GM18870 (cell line): ENCODE results near the gene IST1.
"Not testable (repeated sequence)": the region's sequence is repeated elsewhere in the genome, so short reads cannot be mapped to it uniquely, and the experiment has no call there.

Experiments
- ATAC-seq: cut with Tn5 transposase; IDR thresholded peaks from one replicate; pipeline ENCODE4 v1.9.1; 2021; ENCODE audit warnings: moderate library complexity; ENCODE audit not compliant: unreplicated experiment

The IST1 gene

DNA sequence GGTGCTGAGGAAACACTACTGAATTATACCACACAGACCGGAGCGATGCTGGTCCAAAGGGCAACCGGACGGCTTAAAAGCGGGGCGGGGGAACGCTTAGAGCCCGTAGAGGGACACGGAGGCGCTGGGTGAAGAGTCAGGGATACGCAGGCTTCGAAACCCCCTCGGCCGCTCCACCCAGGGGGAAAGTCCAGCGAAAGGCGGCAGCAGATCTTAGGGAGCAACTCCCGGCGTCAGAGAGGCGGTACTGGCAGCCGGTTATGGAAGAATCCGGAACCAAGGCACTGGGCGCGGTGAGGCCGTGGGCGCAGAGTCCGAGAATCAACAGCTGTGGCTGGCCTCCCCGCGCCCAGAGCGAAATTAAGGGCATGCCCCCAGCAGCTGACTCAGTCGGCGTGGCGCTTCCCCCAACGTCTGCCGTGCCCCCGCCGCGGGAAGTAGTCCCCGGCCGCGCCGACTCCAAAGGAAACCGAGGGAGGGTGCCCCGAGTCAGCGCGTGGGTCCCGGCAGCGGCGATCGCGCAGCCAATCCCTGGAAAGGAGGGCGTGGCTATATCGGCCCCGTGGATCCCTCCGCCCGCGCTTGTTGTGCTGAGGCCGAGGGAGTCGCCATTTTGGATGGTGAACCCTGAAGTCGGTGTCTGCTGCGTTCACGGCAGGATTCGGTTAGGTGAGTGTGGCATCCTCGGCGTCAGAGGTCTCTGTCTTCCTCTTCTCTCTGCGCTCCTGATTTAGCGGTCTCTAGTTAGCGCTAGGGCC is at the start of gene IST1:
IST1 (plus strand) TSS at position 611 of the 758 bp plus-strand sequence. CDS start 20,110 bp downstream, outside the sequence.
- ATAC-seq = peak; percentile 71

DNA sequence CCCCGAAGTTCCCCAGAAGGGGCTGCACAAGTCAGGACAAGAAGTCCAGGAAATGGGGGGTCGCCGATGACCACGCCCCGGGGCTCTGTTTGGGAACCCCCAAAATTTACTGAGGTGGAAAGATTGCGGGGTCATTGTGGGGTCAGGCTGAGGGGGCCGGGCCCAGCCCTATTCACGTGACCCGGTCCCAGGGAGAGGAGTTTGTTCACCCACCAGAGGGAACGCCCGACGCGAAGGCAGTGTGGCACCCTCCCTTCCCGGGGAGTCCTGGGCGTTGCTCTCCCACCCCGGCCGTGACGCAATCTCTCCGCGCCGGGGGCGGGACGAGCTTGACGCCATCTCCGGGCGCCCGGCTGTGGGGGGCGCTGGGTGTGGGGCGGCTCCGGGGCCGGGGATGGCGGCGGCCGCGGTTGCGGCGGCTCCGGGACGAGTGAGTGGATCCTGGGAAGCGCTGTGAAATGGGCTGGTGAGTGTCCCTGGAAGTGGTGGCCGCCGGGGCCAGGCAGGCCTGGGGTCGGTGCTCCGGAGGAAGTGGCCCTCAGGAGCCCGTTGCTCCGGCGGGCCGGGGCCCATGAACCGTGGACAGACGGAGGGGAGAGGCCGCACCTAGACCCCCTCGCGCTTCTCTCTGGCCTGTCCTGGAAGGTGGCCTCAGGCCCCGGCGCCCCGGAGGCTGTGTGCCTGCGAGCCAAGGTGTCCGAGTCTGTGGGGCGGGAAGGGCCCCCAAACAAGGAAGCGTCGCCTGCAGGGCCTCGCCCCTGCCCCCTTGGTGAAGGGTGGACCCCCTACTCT is 49.5 kb upstream of the IST1 start, which contains the start of gene ATXN1L:
ATXN1L (plus strand) TSS at position 338 of the 792 bp plus-strand sequence. CDS start 3,765 bp downstream, outside the sequence.
- ATAC-seq = peak; percentile 59

DNA sequence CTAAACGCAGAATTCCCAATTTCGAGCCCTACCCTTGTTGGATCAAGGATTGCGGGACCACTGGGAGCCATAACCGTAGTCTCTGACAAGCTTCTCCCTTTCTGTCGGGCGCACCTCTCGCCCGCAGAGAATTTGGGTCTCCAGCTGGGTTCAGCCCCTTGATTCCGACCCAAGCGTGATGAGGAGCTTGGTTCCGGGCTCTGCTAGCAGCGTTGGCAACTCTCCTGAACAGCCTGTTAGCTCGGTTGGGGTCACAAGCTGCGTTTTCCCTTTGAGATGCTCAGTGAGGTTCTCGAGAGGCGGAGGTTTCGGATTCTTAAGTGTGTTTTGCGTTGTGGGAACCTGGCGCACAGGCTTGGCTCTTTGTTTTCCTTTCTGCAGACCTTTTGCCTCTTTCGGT is 48.9 kb upstream of the IST1 start:
- no peak for ATAC-seq

GRCh38 chr16:71847096-71847495 is 48.2 kb upstream of the IST1 start:
- ATAC-seq = no peak

DNA sequence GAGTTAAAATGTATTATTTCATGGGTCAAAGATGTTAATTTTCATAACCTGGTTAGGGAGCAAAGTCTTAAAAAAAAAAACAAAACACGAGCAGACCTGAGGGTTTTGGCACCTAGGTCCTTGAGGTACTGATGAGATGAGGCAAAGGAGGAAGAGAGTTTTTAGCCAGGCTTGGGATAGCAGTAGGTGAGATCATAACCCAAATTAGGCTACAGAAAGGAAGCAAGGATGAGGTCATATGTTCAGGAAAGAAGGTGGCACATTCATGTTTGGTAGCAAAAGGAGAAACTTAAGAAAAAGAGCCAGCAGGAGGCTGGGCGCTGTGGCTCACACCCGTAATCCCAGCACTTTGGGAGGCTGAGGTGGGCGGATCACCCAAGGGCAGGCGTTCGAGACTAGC is 46.7 kb upstream of the IST1 start:
- ATAC-seq = no peak

DNA sequence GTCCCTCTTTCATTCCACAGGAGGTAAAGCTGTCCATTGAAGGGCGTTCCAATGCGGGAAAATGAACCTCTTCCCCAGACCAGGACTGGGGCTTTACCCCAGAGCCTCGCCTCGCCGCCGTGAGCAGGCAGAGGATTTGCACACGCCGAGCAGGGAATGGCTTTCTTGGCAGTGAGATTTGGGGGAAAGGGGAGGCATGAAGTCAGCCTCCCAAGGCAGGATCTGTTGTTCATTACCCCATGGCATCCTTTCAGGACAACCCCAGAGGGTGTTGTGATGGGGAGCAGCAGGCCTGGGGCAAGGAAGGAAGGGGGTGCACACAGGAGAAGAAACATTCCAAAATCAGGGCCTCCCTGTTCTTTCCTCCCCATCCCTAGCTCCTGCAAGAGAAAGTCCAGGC is 43.6 kb upstream of the IST1 start:
- no peak for ATAC-seq

DNA sequence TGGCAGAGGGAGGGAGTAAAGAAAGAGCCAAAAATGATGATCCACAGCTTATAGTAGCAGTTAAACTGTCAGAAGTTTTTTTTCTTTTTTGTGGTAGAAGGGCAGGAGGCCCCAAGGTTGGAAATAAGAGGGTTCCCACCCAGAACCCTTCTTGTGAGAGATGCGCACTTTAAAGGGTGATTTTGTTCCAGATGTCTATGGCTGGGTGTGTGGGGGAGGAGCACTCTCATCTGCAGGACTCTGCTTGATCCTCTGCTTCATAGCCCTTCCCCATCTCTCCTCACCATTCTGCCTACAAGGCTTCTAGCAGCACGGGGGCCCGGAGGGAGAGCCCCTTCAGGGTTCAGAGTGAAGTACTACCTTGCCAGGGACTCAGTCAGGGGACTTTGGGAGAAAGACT is 43.2 kb upstream of the IST1 start:
- no peak for ATAC-seq

DNA sequence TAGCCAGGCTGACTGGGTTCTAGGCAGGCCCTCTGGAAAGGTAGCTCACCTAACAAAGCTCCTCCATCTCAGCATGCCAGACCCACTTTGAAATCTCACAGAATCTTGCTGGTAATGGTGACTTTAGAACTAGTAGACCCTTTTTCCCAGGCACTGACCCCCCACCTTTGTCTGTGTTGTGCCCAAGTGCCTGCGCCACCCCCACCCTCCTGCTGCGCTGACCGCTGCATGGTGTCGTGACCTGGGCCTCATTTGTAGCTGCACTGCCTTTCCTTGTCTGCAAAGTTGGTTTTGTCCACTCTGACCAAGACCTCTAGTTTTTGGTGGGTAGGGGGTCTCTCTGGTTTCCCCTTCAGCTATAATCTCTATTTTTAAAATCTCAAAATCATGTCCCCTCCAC is 42.8 kb upstream of the IST1 start:
- ATAC-seq = no peak

GRCh38 chr16:71853413-71853812 is 41.9 kb upstream of the IST1 start:
- ATAC-seq = no peak

DNA sequence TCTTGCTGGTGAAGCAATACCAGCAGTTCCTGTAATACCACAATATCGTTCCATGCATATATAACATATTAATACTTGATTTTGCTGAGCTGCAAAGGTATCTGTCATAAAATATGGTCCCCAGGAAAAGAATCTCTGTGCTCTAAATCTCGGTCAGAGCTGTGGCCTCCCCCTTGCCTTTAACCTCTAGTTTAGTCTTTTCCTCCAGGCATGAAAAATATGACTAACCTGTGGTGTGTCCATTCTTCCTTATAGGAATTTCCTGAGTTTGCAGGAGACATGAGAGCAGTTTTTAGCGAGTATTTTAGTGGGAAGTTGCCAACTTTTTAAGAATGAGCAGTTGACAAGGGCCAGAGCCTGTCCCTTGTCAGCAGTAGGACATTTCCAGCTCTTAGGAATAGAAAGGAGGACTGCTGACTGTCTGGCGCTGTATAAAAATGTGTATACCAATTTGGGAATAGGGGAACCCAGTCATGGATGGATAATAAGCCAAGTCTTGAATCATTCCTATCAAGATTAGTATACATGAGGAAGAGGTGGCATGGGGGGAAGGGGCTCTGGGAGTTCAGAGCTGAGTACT is 40.9 kb upstream of the IST1 start:
- no peak for ATAC-seq

- ATAC-seq = no peak
Observed at GRCh38 chr16:71855937-71856662, 39.2 kb upstream of the IST1 start.

- no peak for ATAC-seq
Observed at GRCh38 chr16:71859762-71860521, 35.4 kb upstream of the IST1 start.

DNA sequence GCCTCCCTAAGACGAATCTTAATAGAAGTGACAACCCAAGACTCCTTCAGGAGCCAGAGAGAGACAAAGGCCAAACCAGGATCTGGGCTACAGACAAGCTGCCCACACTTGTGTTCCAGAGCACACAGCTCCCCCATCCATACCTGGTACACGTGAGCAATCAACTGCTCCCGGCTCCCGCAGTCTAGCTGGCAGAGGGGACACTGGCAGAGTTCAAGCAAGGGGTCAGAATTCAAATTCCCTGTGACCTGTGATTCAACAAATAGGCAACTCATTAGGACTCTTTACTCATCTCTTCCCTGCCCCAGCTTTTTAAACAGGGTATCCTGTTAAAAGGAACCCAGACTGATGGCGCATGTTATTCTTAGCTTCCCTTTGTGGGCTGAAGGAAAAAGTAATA is 31.3 kb upstream of the IST1 start:
- ATAC-seq = no peak

DNA sequence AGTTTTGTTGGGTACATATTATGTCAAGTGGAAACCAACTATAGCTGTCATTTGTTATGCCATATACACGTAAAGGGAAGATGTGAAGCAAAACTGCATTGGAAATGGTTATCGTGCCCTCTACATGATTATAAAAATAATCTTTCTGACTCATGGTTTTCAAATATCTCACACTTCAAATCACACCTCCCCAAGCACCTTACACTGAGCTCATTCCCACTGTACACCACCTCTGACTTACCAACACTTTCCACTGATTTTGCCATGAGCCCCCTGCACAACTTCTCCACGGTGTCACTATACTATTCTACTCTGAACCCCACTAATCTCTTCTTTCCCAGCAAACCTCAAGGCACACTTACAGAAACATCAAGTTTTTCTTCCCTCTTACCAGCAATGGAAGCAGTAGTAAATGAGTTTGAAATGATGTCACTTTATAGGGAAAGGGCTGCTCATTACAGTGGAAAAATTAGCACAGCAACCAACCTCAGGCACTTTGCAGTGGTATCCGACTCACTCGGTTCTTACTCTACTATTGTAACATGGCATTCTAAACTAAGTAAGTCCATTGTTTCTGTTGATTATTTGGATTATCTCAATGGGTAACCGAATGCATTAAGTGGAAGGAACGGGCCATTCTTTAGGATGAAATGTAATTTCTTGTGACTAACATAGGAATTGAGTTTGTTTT is 30.0 kb upstream of the IST1 start:
- no peak for ATAC-seq

DNA sequence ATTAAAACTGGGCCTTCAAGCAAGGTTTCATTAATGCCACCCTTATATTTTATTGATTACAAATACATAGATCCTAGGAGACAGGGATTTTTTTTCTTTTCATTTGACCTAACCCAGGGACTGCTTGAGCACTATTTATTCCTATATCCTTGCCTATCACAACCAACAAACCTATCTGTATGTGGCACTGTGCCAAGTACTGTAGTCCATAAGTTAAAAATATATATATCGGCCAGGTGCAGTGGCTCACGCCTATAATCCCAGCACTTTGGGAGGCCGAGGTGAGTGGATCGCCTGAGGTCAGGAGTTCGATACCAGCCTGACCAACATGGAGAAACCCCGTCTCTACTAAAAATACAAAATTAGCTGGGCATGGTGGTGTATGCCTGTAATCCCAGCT is 28.2 kb upstream of the IST1 start:
- not testable (repeated sequence) for ATAC-seq

DNA sequence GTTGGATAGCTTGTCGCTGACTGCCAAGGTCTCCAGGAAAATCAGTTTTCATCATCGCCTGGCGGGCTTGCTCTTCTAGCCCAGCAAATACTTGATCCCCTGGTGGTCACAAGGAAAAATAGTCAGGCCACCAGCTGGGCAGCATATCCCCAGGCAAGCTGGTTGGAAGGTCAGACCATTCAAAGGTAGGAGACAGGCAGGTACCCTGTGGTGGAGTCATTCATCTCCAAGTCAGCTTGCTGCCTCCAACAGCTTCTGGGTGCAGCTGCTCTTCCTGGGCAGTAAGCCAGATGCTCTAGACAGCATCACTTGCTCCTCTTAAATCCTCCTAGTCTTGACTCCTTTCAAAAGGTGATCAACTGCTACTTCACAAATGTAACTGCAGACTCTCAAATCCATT is 27.4 kb upstream of the IST1 start:
- ATAC-seq = no peak

DNA sequence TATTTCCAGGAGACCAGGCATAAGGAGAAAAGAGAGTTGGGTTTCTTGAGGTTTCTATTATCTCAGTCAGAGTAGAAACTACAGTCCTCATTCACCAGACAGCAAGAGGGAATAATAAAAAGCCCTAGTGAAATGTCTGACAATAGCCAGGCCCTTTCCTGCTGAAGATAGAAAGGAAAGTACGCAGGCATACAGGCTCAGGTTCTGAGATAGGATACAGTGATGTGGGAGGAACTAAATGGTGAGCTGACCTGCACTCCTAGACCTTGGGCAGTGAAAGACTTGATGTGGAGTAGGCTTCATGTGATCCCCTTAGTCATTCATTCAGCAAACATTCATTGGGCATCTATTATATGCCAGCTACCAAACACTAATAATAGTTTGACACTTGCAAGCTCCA is 26.2 kb upstream of the IST1 start:
- ATAC-seq = no peak

DNA sequence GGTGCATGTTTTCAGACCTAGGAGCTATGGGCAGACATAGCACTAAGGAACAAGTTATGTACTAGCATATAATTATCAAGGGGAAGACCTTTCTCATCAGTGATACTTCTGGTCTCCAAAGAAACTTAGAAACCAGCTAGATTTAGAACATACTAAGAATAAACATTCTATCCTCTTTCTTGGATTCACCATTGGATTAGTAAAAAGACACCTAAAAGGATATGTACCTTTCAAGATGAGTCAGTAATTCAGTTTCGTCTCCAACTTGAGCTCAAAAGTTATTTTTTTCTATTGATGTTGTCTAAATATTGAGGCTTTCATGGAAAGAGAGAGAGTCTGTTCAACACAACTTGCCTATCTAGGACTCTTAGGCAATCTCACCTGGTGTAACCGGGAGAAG is 24.5 kb upstream of the IST1 start:
- ATAC-seq = no peak

DNA sequence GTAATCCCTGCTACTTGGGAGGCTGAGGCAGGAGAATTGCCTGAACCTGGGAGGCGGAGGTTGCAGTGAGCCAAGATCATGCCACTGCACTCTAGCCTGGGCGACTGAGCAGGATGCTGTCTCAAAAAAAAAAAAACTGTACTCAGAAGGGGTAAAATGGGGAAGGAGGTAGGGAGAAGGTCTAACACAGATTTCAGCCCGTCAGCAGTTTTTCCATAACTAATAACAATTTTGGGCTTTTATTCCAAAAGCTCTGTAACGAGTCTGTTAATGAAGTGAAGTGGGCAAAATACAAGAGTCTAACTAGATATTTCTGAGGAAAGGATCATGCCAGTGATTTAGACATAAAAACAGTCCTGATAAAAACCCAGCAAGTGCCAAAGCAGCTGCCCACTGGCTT is 22.1 kb upstream of the IST1 start:
- no peak for ATAC-seq

DNA sequence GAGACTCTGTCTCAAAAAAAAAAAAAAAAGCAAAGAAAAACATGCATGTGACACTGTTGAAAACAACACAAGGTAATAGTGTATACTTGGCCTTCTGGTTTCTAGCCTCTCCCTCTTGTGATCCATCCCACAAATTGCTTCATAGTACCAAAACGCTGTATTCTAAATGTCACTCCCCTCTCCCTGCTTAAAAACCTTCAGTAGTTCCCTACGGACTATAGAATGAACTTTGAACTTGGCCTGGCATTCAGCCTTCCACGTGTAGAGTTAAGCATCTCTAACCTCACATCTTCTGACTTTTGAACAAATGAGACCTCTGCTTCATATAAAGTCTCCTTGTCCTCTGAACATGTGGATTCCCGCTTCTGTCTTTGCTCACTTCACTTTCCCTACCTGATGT is 16.4 kb upstream of the IST1 start:
- ATAC-seq = no peak
